Hematopoietic multipotent progenitor cell treated with erythropoietin and hydrocortisone succinate and interleukin-3 and kit ligand, for 4 days (in vitro differentiated cells): ENCODE results near the gene ACOT8.
"Not testable (repeated sequence)": the region's sequence is repeated elsewhere in the genome, so short reads cannot be mapped to it uniquely, and the experiment has no call there.

Experiments
- DNase-seq: peaks from one replicate; pipeline ENCODE4 v3.0.0-alpha.2; 2015

ACOT8 gene

DNA sequence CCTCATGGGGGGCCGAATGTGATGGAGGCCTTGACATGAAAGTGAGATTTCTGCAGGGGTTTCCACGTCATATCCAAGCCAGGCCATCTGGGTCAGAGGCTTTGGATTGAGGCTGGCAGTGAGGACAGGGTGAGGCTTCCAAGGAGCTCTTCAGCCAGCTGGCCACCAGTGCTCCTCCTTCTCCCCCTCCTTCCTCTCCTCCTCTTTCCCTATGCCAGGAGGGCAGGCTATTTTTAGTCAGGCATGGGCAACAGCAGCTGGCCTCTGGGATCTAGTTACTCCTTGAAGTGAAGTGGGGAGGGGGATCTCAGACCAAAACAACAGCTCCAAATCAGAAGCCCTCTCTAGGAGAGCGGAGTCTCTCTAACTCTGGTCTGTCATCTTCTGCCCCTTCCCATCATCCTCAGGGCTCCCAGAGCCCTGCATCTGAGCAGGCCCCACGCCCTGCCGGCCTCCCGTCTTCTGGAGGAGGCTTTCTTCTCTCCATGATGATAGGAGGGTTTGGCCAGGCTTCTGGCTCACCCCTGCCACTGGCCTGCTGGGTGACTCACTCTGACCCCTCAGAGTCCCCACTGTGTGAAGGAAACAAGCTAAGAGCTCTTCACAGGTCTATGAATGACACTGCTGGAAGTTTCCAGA lies 30.7 kb downstream of the ACOT8 start:
- no peak for DNase-seq

DNA sequence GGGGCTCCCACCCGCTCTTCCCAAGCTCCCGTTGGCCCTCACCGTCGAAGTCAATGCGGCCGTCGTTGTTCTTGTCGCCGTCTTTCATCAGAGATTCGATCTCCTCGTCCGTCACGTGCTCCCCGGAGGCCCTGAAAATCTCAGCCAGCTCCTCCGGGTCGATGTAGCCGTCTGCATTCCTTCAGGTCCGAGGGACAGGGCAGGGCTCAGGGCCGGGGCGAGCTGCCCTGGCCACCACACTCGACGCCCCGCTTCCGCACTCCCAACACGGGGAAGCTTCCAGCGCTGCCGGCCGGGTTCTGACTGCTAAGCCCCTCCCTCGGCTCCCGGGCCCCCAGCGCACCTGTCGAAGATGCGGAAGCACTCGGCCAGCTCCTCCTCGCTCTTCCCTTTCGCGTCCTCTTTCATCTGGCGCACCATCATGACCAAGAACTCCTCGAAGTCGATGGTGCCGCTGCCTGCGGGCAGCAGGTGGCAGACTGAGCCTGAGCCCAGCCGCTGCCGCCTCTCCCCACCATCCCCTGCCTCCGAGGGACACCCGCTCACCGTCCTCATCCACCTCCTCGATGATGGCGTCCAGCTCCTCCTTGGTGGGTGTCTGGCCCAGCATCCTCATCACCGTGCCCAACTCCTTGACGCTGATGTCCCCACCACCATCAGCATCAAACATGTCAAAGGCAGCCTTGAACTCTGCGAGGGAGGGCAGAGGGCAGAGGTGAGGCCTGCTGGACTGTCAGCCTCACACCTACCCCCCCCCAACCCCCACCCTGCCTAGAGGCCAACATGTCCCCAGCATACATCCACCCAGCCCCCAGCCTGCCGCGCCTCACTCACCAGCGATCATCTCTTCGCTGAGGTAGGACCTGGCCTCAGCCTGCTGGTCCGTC lies 33.0 kb downstream of the ACOT8 start:
- peak; percentile 81 for DNase-seq

DNA sequence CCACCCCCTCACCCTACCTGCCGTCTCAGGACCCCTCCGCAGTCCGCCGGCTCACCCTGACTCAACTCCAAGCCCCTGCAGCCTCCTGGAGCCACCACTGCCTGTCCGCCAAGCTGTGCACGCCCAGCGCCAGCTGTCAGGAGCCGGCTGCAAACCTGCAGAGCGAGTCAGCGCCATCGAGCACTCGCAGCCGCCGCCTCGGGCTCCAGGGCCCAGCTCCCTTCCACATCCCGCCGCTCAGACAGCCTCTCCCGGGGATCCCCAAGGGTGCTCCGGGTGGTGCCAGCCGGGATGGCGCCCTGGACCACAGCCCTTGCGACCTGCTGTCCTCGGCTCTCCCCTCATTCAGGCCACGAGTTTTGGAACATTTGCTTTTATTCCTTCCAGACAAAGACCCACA lies 34.3 kb downstream of the ACOT8 start:
- DNase-seq: peak; percentile 56

DNA sequence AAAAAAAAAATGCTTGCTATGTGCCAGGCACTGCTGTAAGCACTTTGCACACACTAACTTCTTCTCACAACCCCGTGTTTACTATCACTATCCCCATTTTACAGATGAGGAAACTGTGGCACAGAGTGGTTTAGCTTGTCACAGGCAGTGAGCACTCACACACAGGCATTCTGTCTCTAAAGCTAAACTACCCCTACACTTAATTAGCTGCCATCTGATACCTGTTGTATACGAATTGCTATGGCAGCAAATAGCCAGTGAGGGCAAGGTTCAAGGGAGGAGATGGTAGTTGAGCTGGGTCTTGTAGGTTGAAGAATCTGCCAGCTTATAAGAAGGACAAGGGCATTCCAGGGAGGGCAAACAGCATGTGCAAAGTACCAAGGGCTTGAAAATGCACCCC lies 35.2 kb downstream of the ACOT8 start:
- no peak for DNase-seq

DNA sequence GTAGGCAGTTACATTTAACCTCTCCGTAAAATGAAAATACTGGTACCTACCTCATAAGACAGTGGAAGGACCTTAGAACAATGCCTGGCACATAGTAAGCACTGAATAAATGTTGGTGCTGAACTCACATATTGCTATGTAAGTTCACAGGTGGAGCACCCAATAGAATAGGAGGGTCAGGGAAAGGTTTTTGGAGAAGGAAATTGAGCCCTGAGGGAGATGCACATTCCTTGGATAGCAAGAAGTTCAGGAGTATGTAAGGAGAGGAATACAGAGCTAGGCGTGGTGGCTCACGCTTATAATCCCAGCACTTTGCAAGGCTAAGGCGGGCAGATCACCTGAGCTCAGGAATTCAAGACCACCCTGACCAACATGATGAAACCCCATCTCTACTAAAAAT lies 37.7 kb downstream of the ACOT8 start:
- no peak for DNase-seq

DNA sequence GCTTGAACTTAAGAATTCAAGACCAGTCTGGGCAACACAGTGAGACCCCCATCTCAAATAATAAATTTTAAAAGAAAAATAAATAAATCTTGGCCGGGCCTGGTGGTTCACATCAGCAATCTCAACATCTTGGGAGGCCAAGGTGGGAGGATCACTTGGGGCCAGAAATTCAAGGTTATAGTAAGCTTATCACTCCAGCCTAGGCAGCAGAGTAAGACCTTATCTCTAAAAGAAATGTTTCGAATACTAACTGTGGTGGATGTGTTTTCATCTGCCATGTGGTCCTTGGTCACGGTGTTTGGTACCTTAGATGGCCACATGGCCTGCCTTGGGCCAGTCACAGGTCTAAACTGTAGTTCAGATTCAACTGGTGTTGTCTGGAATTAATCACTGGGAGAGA lies 39.0 kb downstream of the ACOT8 start:
- DNase-seq: no peak

DNA sequence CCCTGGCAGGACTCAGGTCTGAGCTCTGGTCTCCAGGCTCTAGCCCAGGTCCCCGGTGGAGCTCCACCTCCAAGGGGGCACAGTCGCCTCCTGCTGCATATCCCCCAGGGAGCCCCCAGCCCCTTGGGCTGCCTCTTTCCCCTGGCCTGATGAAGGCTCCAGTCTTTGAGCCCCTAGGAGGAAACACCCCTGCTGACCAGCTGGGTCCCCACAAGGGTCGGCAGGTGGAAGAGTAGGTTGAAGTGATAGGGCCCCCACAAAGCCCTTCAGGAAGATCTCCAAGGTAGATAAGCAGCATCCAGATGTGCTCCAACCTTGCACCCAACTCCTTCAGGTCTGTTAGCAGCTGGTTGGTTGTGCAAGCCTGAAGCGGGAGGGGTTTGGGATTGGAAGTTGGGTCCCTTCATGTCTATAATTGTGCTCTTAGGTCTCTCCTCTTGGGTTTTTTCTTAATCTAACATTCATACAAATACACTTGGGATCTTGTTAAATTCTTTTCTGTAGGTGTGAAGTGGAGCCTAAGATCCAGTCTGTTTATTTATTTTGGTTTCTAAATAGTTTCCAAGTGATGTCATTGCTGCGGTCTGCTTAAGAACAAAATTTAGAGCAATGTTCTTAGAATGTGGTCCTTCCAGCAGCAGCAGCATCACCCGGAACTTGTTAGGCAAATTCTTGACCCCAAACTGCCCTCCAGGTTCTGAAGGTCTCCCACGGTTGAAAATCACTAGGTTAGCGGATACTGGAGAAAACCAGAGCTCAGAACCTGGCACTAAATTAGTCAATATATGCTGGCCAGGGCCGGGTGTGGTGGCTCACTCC lies 39.6 kb downstream of the ACOT8 start:
- no peak for DNase-seq

DNA sequence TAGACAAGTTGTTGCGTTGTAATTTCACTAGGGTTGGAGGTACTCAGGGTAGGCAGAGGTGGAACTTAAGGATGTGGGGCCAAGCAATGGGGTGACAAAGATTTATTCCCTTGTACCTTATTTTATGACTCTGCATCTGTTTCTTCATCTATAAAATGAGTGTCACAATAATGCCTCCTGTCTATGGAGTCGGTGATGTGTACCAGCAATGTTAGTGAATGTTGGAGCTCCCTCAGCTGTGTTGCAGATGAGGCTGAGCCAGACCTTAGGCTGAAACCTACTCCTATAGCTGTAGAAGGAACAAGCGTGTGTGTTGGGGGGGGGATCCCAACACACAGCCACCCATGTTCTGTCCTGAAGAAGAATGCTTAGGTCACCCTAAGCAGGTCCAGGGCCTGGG lies 40.2 kb downstream of the ACOT8 start:
- no peak for DNase-seq

DNA sequence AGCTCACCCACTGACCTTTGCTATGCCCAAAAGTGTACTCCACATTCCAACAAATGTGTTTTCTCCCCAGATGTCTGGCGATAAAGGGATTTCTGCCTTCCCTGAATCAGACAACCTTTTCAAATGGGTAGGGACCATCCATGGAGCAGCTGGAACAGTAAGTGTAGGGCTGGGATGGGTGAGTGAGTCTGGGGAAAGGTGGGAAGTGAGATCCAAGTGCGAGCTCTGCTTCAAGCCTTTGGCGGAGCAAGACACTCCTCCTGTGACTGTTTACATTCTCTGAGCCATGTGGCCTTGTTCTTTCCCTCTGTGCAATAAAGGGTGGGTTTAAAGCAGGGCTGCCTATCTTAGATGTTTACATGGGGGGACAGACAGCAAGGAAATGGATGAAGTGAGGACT lies 42.9 kb downstream of the ACOT8 start:
- no peak for DNase-seq

DNA sequence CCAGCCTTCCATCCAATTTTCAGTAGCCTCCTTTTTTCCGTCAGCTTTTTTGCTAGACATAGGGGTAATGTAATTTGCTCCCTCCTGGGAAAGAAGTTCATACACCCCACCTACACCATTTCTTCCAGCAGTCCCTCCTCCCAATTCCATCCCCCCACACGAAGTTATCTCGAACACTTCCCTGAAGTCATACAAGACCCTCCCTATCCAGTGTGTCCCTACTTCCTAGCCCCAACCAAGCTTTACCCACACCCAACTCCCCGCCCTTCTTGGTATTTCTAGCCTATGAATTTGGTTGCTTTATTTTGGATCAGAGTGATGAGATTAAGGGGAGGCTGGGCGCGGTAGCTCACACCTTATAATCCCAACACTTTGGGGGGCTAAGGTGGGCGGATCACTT lies 43.7 kb downstream of the ACOT8 start:
- DNase-seq: no peak

DNA sequence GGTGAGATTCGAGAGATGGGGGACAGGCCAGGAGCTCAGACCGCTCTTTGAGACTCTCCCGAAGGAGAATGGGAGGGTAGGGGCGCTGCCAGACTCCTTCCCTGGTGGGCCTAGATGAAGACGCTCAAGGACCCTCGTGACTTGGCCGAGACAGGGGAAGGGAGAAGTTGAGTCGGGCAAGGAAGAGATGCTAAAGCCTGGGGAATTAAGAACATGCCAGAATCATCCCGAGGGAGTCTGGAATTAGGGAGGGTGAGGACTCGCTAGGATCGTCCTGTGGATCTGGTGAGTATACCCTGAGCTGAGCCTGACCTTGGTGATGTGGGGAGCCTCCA lies 44.2 kb downstream of the ACOT8 start:
- no peak for DNase-seq

DNA sequence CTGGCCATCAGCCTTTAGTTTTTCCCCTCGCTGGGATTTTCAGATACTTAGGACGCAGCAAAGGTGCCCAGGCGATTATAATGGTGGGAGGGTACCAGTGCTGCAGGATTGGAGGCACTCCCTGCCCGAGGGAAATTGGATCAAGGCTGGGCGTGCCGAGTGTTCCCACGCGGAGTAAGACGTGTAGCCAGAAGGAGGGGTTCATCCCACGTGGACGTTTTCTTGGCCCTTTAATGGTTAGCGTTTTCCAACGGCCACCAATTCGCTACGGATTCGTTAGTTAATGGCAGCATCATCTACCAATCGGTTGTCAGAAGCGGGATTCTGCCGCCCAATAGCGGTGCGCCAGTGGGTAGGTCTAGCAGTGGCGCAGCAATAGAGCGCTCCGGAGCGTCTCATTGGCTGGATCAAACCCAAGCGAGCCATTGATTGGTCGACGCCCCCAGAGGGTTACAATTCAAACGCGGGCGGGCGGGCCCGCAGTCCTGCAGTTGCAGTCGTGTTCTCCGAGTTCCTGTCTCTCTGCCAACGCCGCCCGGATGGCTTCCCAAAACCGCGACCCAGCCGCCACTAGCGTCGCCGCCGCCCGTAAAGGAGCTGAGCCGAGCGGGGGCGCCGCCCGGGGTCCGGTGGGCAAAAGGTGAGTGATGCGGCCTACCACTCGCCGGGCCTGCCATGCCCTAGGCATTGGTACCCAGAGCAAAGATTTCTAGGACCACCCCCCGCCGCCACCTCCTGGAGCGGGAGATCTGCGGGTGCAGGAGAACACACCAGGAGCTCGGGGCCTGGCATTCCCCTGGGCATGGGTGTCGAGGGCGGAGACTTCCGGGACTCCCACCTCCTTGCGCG lies 44.8 kb downstream of the ACOT8 start, which contains the start of gene UBE2C:
Gene UBE2C (plus strand): TSS at position 488 of the 849 bp plus-strand sequence. CDS start 52 bp downstream, at position 540.
- DNase-seq: peak; percentile 99

DNA sequence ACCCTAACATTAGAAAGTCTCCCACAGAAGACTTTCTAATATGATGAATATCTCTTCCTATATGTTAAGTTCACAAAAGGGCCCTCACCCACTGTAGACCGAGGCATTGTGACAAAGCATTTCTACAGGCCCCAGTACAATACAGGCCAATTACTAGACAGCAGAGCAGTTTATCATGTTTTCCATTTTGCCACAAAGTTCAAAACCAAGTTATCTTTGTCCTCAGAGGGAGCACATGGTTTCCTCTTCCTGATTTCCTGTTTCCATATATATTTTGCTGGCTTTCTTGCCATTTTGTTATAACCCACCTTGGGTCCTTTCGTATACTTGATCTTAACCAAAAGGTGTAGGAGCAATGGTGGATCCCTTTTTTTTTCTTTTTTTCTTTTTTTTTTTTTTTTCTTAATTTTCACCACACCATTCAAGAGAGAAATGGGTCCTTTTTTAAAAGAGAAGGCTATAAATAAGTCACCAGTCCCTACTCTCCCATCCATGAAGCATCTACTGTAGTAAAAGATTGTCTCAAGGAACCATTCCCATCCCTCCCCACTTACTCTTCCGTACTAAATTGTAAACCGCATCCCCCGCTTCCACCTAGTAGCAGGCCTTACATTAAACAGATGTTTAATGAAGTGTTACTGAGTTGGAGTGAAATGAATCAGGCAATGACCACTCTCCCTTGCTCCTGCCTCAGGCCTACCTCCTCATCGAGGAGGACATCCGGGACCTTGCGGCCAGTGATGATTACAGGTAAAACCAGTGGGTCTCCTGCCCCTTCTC lies 46.8 kb downstream of the ACOT8 start:
- DNase-seq: peak; percentile 91

DNA sequence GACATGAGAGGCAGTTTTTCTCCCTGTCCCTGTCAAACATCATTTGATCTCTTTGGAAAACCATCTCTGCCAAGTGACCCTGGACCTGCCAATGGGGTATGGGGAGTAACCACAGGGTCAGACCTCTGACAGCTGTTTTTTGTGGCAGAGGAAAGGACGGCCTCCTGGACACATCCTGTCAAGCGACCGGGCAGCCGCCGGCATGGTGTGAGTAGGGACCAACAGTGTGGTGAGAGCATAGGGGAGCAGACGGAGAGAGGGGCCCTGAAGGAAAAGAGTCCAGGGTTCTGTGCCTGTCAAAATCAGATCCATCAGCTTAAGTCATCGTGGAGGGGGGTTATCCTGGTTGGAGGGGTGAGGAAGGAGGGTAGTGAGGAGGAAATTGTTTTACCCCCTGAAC lies 55.3 kb downstream of the ACOT8 start:
- no peak for DNase-seq

DNA sequence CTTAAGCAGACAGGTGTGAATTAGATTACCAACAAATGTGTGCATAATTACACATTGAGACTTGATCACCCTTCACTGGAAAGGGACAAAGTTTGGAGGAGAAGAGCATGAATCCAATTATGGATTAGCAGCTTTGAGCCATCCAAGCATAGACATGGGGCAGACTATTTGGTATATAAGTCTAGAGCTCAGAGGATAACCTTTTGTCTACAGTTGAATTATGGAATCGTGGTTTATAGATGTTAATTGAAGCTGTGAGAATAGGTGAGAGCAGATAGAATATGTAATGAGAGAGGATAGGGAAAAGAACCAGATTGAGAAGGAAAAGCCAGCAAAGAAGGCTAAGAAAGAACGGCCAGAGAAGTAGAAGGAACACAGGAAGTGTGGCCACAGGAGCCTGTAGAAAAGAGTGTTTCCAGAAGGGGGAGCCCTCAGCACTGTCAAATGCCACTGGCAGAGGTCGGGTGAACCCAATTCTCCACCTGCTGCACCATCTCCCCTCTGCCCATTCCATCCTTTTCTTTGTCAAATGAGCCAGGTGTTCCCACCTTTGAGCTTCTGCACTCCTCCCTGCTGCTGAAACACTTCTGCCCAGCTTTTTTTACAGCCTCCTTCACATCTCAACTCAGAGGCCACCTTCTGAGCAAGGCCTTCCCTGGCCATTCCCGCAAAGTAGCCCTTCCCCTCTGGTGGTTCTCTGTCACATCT lies 58.1 kb downstream of the ACOT8 start:
- peak; percentile 87 for DNase-seq

DNA sequence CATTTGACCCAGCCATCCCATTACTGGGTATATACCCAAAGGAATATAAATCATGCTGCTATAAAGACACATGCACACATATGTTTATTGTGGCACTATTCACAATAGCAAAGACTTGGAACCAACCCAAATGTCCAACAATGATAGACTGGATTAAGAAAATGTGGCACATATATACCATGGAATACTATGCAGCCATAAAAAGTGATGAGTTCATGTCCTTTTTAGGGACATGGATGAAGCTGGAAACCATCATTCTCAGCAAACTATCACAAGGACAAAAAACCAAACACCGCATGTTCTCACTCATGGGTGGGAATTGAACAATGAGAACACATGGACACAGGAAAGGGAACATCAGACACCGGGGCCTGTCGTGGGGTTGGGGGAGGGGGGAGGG lies 59.2 kb downstream of the ACOT8 start:
- not testable (repeated sequence) for DNase-seq

DNA sequence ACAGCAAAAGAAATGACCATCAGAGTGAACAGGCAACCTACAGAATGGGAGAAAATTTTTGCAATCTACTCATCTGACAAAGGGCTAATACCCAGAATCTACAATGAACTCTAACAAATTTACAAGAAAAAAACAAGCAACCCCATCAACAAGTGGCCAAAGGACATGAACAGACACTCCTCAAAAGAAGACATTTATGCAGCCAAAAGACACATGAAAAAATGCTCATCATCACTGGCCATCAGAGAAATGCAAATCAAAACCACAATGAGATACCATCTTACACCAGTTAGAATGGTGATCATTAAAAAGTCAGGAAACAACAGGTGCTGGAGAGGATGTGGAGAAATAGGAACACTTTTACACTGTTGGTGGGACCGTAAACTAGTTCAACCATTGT lies 59.7 kb downstream of the ACOT8 start:
- not testable (repeated sequence) for DNase-seq

DNA sequence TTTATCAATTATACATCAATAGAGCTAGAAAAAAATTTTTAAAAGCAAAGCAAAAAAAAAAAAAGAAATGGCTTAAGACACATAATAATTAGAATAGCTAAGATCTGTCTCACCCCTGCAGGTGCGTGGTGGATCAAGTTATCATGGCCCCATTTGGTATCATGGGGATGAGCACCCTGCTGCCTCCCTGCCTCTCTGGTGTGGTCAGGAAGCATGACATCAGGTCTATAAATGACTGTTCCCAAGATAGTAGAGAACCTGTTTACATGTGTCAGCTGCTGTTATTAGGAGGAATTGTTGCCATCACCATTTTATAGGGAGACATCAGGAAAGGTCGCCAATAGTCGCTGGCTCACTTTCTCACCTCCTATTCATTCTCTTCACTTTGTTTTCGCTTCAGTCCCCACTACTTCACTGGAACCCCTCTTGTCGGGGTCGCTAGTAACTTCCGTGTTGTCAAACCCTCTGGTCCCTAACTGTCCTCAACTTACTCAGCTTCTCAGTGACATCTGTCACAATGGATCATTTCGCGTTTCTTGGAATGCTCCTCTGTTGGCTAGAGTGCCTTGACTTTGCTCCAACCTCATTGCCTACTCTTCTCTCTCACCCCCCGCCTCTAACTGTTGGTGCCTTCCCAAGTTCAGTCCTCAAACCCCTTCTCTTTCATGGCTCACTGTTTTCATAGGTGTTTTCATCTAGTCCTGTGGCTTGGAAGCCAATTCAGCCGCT lies 60.7 kb downstream of the ACOT8 start:
- DNase-seq: no peak

DNA sequence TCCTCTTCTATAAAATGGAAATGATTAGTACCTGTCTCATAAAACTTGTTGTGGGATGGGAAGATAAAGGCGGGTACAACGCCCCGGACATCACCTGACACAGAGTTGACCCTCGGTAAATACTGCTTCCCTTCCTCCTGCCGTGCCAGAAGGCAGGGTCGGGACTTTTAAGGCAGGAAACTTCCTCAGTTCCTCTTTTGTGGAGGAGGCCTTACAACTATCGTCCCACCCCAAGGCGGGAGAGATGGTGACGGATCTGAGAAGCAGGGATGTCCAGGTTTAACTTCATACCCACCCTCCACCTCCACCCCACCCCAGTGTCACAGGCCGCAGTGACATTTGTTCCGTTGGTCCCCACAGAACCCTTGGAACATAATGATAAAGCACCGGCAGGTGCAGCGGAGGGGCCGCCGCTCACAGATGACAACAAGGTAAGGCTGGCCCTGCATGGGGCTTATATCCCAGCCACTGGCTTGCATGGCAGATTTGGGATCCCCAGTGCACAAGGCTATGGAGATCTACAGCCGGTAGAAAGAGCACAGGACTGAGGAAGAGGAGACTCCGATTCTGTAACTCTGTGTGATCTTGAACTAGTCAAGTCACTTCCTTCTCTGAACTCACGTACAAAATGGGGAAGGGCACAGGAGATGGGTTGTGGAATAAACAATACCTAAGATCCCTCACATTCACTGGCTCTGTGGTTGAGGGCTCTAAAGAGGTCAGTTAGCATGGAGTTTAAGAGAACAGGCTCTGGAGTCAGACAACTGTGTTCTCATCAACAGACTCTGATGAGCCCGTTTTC lies 64.7 kb downstream of the ACOT8 start:
- DNase-seq: peak; percentile 62
